HTERT RPE-1 (cell line): ENCODE results near the gene FOXD1.
"Not testable (repeated sequence)": the region's sequence is repeated elsewhere in the genome, so short reads cannot be mapped to it uniquely, and the experiment has no call there.

ENCODE experiments used
- in situ Hi-C: fragments of 300-500 bp; cut with MboI; formaldehyde crosslinking; loops from 4 replicates; pipeline ENCODE4 v1.14.3; 2020; ENCODE audit warnings: low sequenced_read_pairs

The FOXD1 gene

DNA sequence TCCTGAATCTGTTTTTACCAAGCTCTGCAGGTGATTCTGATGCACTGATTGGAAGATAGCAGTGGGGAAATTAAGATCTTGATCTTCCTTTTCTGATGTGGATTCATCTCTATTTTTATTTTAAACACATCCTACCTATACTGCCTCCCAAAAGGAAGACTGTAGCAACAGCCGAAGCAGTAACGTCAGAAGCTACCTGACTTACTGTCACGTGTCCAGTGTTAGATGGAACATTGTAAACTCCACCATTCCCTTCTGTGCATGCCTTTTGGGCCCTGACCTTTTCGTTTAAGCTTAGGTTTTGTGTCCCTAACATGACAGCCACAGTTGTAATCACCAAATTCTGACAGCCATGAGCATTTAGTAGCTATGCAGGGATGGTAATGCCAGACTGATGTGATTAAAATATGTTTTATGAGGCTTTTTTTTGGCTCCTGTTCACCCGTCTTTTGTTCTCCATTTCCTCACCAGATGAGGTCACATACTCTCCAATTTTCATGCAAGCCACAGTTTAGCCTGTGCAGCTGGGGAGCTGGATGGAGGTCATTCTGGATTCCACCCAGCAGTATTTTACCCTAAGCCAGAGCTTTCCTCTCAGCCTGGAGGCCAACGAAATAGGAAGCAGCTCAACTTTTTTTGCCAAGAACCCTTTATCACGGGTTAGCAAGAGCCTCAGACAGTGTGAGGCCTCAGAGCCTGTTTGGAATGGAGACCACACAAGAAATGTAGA, 15.6 kb upstream of the FOXD1 start:
- in situ Hi-C loops = no loop called here

DNA sequence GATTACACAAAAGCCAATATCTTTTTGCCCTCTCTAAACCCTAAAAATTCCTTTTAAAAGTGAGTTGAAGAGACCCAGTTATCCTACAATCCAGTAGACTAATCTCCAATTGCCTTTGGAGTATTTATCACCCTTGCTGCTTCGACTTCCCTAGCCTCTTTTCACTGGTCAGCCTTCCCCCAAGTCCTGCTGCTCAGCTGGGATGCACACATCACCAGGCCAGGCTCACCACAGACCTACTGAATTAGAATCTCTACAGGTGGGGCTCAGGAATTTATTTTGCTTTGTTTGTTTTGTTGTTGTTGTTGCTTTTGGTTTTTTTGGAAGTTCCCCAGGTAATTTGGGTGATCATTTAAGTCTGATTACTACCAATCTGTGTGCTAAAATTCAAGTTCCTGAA, 11.6 kb upstream of the FOXD1 start:
- in situ Hi-C loops = no loop called here

DNA sequence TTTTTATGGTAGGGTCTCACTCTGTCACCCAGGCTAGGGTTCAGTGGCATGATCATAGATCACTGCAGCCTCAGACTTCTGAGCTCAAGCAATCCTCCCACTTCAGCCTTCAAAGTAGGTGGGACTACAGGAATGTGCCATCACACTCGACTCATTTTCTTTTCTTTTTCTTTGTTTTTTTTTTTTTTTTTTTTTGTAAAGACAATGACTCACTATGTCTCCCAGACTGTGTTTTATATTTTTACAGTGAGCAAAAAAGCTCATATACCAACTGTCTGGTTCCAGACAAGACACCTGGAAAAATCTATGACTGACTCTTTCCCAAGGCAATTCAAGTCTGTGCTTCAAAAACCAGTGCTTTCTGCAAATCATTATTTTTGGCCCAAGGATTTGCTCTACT, 10.8 kb upstream of the FOXD1 start:
- in situ Hi-C loops = no loop called here

DNA sequence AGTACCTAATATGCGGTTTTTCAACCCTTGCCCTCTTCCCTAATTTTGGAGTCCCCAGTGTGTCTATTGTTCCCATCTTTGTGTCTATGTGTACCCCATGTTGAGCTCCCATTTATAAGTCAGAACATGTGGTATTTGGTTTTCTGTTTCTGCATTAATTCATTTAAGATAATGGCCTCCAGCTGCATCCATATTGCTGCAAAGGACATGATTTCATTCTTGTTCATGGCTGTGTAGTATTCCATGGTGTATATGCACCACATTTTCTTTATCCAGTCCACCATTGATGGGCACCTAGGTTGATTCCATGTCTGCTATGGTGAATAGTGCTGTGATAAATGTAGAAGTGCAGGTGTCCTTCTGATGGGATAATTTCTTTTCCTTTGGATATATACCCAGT, 7.9 kb upstream of the FOXD1 start:
- in situ Hi-C loops = not testable (repeated sequence)

DNA sequence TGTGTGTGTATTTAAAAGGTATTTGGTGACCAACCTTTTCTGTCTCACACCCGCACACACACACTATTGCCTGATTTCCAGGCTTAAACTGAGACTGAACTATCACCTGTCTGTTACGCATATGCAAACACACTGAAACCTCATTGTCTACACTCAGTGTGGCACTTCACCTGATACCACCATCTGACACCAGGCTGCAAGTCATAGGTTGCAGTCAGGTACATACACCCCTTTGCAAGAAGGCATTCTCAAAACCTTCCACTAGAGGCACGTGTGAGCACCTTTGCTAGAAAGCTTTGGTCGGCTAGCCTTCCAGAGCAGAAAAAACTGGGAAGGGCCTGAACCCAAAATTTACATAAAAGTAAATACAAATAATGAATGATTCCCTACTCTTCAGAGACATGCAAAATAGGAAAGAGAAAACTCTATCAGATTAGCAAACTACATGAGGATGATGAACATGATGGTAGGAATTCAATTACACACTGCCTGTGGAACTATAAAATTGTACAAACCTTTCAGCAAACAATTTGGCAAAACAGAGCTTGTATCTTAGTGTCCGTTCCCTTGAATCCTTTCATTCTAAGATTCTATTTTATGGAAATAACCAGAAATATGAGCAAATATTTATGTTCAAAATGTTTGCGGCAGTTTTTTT, 5.9 kb upstream of the FOXD1 start:
- in situ Hi-C loops = no loop called here

DNA sequence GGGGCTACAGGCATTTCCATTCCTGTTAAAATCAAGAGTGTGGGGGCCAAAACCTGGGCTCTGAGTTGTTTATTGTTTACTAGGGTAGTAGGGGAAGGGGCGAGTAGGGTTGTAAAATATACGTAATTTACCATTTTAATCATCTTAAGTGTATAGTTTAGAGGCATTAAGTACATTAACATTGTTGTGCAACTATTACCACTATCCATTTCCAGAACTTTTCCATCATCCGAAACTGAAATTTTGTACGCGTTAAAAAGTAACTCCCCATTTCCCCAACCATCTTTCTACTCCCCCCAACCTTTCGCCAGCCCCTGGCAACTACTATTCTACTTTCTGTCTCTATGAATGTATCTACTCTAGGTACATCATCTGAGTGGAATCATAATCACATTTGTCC, 3.6 kb upstream of the FOXD1 start:
- in situ Hi-C loops = no loop called here

DNA sequence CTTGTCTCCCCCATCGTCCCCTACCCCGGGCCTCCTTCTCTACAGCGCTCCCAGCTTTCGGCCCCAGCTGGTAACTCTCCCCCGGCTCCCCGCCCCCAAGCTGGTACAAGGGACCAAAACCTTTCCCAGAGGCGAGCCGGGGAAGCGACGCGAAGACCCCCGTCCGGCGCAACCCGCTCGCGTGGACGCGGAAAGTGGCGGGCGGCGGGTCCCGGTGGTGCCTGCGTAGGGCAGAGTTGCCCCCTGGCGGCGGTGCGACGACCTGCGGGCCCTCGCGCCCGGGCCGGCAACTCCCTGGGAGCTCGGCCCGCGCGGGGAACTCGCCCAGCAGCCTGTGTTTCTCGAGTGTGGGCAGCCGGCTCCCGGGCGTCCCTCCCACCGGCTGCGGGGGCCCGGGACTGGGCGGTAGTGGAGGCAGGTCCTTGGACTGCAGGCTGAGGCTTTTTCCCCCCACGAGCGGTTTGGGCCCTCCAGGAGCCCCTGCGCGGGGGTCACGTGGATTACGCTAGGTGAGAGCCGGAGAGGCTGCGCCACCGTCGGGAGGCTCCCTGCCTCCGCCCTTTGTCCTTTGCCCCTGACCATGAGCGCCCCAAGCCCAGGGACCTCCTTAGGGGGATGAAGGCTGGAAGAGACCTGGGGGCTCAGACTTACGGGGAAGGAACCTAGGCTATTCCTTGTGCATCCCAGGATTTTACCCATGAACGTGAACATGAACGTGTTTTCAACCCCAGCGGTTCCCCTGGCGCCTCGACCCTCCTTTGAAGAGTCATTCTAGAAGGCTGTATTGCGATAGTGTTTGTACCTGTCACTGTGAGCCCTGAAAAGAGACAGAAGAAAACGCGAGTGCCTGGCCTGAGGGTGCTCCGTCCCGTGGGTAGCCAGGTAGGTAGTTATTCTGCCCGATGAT, 2.9 kb upstream of the FOXD1 start:
- in situ Hi-C loops = no loop called here

DNA sequence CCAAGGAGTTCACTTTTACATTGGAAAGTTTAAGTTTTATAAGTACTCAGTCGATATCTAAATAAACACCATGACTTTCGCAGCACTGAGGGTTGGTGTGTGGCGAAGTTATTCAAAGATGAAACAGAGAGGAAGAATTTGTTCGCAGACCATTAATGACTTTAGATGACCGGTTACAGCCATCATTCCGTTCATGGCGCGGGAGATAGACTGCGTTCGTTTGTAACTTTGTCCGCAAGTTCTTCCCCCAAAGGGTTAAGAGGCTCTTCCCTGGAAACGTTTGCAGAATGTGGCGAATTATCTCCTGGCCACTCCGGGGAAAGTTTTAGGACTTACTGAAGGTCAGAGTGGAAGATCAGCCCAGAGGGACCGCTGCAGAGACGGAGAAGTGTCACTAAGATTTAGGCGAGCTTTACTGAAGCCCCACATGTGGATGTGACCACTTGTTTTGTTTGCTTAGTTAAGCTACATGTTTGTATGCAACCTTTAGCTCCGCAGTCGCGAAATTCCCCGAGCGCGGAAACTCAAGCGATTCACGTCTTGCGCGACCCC, 2.2 kb upstream of the FOXD1 start:
- in situ Hi-C loops = no loop called here

DNA sequence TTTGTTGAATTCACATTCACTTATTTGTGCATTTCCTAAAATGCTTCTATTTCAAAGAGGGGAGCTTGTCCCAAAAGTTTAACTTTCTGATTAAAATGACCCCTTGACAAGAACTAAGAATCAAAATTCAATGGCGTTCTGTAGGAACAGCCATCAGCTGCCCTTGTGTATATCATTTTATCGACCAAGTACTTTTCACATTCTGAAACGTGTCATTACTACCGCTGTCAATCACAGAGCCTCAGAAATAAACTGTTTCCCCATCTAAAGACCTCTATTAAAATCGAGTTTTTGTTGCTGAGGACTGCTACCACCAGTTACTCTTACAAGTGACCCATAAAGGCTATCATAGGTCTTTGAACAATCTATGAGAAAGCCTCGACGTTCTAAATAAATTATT, 1.6 kb upstream of the FOXD1 start:
- in situ Hi-C loops = no loop called here

DNA sequence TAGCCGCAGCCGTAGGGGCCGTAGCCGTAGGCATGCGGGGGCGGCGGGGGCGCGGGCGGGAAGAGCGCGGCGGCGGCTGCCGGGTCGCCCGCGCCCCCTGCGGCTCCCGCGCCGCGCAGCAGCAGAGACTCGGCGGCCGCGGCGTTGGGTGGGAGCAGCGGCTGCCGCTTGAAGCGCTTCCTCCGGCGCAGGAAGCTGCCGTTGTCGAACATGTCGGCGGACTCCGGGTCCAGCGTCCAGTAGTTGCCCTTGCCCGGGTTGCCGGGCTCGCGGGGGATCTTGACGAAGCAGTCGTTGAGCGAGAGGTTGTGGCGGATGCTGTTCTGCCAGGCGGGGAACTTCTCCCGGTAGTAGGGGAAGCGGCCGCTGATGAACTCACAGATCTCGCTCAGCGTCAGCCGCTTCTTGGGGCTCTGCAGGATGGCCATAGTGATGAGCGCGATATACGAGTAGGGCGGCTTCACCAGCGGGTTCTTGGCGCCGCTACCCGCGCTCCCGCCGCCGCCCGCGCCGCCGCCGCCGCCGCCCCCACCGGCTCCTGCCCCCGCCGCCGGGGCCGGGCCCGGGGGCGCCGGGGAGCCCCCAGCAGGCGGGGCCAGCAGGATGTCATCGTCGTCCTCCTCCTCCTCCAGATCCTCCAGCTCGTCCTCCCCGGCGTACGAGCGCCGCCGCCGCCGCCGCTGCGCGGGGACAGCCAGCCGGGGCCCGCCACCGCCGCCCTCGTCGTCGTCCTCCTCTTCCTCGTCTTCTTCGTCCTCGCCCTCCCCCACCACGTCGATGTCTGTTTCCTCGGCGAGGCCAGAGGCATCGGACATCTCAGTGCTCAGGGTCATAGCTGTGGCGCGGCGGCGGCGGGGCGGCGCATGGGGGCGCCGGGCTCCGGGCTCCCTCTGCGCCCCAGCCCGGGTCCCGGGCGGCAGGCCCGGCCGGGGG, 781 bp downstream of the FOXD1 start:
- in situ Hi-C loops = no loop called here

DNA sequence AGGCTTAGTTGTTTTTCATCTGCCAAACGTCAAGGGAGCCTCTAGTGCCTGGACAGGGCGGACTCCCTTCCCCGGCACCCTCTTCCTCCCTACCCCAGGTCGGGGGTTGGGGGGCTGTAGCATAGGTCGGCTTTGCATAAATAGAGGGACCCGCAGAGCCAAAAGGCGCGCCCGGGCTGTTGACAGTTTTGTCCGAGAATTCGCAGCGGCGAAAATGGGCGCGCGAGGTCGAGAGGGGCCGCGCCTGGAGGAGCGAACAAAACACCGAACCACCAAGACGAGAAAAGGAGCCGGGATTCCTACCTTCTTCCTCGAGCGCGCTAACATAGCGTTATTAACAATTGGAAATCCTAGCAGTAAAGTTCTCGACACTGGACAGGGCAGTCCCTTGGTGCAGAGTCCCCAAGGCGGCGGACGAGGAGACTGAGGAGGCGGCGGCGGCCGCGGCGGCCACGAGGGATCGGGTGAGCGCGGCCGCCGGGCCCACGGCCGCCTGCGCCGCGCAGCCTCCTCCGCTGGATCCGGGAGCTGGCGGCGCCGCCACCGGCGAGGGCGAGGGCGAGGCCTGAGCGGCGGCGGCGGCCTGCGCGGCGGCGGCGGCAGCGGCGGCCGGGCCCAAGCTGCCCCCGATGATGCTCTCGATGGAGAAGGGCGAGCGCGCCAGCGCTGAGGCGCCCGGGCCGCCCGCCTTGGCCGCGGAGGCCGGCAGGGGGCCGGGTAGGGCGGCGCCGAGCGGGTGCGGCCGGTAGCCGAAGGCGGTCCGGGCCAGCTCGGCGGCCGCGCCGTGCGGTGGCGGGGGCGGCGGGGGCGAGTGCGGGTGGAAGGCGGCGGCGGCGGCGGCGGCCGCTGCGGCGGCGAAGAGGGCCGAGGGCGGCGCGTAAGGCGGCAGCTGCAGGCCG, 1.7 kb downstream of the FOXD1 start:
- in situ Hi-C loops = no loop called here

DNA sequence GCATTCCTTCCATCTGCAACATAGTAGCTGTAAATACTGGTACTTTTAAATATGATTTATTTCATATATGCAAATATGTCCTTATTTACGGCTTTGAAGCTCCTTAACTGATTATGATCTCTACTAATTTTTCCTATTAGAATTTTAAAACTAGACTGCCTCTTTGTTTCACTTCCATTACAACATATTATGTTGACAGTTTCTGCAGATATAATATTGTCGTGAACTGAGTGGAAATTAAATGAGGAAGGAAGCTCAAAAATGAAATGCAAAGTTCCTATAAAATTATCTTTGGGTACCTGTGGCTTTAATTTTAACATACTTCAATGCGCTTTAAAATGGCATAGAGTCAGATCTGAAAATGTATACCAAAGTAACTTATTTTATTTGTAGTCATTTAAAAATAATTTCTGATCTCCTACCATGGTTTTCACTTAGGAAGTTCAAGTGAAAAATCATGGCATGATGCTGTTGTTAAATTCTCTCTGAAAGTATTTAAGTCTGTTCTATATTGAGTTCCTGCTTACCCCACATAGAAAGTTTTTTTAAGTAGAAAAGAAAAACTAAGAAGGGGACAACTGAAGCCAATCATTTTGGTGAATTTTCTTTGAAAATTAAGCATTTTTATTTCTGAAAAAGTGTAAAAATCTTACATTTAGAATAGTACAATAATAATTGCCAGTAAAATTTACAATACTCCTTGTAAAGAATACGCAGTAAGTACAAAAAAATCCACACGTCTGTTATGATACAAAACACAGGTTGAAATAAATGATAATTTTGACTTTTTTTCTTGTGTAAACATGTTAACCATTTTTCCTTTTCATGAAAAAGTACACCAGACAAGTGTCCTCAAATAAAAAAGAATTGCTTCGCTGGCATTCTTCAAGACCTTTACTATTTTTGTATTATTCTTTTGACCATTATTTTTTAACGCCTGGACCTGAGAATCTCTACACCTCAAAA, 2.6 kb downstream of the FOXD1 start:
- in situ Hi-C loops = no loop called here

DNA sequence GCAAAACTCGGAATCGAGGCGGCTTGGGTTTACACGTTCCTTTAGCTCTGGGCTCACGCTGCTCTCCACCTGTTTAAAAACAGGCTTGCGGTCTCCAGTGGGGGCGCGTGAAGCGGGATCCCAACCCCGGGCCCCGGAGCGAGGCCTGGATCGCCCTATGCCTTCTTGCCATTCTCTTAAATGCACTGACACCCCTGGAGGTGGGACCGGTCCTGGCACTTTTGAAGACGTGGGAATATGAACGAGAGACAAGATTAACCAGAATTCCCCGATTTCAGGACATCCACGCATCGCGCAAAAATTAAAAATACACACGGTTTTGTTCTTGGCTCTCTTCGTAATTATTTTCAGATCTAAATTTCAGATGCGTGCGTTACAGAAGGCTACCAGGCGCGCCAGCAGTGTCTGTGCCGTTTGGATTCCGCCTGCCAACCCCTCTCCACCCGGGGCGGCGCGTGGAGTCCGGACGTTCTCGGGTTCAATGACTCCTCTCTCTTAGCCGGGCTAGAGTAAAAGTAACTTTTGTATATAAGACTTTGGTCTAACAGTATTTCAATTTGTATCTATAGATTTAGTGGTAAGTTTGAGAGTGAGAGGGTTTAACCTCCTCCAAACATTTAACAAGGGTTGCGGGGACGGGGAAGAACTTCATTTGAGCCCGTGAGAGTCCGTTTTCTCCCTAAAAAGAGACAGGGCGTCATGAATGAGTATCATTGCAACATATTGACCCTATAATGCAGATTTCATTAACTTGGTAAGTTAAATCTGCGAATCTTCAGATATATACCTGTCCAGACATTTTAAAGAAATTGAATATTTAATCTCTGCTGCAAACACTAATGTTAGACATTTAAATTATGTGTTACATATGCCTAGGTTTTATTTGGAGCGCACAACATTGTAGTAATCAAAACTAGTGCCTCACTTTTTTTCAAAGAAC, 3.8 kb downstream of the FOXD1 start:
- in situ Hi-C loops = no loop called here

DNA sequence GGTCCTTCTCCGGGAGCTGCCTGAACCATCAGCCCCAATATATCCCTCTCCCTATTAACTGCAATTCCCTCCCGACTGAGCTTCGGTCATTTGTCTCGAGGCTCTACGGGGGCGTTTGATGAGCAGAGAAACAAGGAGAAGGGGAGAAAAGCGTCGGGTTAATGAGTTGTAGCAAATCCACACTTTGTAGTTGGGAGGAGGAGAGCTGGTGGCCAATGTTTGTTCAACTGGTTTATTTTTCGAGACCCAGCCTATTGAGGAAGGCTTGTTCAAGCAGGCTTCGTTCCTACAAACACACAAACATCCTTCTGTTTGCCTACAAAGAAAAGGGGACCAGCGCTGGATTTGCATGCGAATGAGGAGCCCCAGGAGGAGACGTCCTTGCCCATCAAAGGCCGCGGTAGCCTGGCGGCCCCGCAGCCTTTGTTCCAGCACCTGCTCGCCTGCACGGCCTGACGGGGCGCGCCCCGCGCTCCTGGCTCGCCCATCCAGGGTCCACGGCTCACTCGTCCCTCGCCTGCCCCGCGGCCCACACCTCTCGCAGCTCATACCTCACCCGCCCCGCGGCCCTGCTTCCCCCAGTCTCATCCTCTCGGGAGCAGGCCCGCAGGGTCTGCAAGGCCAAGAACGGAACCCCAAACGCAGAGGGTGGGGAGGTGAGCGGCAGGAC, 4.6 kb downstream of the FOXD1 start:
- in situ Hi-C loops = no loop called here

DNA sequence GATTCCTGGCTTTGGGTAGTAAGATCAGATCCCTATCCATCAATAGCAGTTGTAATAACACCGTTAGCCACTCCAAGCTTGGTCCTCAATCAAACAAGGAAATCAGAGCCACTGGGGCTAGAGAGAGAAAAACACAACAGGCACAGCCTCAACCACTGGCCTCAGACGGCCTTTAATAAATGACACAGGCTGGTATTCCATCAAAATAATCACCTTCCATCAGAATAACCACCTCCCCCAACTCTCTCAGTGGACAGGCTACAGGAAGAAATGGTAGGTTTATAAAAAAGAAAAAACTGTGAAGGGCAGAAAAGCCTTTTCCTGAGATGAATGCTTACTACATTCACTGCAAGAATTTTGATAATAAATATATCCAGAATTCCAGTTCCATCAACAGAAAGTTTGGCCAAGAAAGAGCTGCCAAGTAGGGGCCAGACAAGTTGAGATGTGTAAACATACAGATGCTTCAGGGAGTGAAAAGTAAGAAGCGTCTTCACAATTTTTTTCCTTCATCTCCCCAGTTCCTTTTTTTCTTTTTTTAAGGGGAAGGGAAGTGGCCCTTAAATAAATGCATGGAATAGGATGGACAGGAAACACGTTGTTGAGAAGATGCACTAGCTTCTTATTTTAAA, 5.5 kb downstream of the FOXD1 start:
- in situ Hi-C loops = no loop called here

DNA sequence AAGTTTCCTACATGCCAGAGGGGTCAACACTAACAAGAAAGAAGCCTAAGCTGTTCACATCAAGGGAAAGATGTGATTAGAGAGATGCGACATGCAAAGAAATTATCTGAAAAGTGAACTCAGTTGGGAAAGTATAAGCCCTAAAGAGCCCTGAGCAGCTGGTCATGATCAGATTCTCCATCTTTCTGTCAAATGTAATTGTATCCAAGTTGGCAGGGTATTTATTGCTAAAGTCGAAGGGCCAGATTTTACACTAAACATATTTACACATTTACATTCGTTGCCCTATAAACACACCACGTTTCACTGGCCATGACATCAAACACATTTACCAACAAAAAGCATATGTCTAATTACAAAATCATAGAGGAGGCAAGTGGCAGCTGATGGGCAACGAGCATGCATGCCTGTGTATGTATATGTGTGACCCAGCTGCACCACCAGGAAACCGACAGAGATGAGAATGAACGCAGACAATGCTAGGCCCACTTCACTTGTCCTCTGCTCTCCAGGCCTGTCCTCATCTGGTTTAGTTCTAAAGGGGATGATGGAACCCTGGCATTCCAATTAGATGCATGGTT, 6.3 kb downstream of the FOXD1 start:
- in situ Hi-C loops = no loop called here
